Measurements from ENCODE around the gene SLC13A5. TPM values are rescaled to one million over a fixed set of nuclear protein-coding genes. Genes with fewer than 3 reads are reported as not detected.

SLC13A5 gene
- total and polyA plus RNA-seq, 10 of the 15 experiments (the other 5 are each of a cell fraction or from before 2014, with no cell fraction given) = 0.23 TPM; not detected in 9

- TF ChIP-seq GATAD2B (conservative IDR thresholded peaks at IDR 0.05; ENCODE audit: low read depth) (0 out of 2 replicates have a peak, but pooled peaks have one; percentile 64), ZNF687 (IDR thresholded peaks at IDR 0.05) (no peak), RBBP5 (conservative IDR thresholded peaks at IDR 0.05) (no peak), EED (IDR thresholded peaks at IDR 0.05; ENCODE audit: low read depth) (no peak), SIN3A (IDR thresholded peaks at IDR 0.05; ENCODE audit: low read depth, low read length) (peak; percentile 81; the same call in 1 of the 2 replicates), ZSCAN29 (IDR thresholded peaks at IDR 0.05) (no peak), WRNIP1 (IDR thresholded peaks at IDR 0.05; ENCODE audit: borderline replicate concordance, low read depth, low read length) (no peak), REST (IDR thresholded peaks at IDR 0.05; ENCODE audit: low read depth, low read length) (no peak), CTCF (IDR thresholded peaks at IDR 0.05 in 2 of 3, conservative IDR thresholded peaks at IDR 0.05 in 1 of 3; ENCODE audit: control insufficient read depth in 2 of 3, extremely low read depth in 1 of 3, insufficient read depth in 1 of 3, low read depth in 3 of 3, low read length in 3 of 3) (no peak), TCF7 (IDR thresholded peaks at IDR 0.05; ENCODE audit: borderline replicate concordance) (no peak), SREBF2 (IDR thresholded peaks at IDR 0.05; ENCODE audit: low read length) (no peak), NKRF (conservative IDR thresholded peaks at IDR 0.05) (peak; percentile 88), BCLAF1 (IDR thresholded peaks at IDR 0.05) (no peak), YY1 (IDR thresholded peaks at IDR 0.05; ENCODE audit: low read depth, low read length) (peak; percentile 94), NFXL1 (IDR thresholded peaks at IDR 0.05; ENCODE audit: borderline replicate concordance) (no peak), BRCA1 (IDR thresholded peaks at IDR 0.05; ENCODE audit: low read depth, low read length) (no peak)
Observed at GRCh38 chr17:6651354-6651918, 61.7 kb downstream of the SLC13A5 start, which contains the start of the genes C17orf100 and MED31 (continued).
